ENCODE data around the gene IQUB. TPM values are rescaled to one million over a fixed set of nuclear protein-coding genes. Genes with fewer than 3 reads are reported as not detected.

IQUB gene
- total RNA-seq, 1 donor from 2014 or later: 0.98 TPM

DNA sequence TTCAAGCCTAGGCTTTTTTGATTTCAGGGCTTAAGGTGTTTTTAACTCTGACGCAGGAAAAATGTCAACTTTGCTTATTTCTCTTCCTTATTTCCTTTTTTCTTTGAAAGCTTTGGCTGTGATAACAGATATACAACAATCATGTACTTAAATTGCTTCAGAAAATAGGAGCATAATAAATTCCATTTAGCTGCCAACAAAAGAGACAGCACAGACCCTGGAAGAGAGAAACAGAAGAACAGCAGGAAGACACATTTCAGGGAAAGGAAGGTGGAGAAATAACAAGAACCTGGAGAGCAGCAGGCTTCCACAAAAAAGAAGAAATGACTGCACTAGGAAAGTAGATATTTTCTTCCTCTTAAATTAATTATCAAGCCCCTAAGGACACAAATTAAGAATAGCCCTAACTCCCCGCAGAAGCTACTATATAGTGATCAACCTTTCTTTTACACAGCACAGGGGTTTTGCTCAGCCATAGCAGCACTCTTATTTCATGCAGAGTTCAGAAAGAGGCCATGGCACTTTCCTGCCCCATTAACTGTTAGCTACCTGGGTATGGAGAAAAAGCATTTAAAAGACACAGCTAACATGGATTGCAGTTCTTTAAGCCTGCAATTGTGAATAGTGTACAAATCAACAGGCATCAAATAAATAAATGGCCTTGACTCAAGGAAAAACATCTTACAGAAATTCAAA, 61.5 kb downstream of the IQUB start:
- H3K27ac Mint-ChIP-seq (ENCODE audit: unreplicated experiment): no peak overlapping the region
- no peaks in the 10 kb centered on the region for H3K27me3 Mint-ChIP-seq (ENCODE audit: unreplicated experiment)
- TF ChIP-seq, protein P1, sequence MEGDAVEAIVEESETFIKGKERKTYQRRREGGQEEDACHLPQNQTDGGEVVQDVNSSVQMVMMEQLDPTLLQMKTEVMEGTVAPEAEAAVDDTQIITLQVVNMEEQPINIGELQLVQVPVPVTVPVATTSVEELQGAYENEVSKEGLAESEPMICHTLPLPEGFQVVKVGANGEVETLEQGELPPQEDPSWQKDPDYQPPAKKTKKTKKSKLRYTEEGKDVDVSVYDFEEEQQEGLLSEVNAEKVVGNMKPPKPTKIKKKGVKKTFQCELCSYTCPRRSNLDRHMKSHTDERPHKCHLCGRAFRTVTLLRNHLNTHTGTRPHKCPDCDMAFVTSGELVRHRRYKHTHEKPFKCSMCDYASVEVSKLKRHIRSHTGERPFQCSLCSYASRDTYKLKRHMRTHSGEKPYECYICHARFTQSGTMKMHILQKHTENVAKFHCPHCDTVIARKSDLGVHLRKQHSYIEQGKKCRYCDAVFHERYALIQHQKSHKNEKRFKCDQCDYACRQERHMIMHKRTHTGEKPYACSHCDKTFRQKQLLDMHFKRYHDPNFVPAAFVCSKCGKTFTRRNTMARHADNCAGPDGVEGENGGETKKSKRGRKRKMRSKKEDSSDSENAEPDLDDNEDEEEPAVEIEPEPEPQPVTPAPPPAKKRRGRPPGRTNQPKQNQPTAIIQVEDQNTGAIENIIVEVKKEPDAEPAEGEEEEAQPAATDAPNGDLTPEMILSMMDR (IDR thresholded peaks at IDR 0.05; ENCODE audit: partially characterized antibody, unreplicated experiment): no peak
- DNase-seq: no peak
- no peaks in the 10 kb centered on the region for H3K9me3 Mint-ChIP-seq (ENCODE audit: unreplicated experiment)
- no peaks in the 10 kb centered on the region for H3K36me3 Mint-ChIP-seq (ENCODE audit: unreplicated experiment)
- H3K4me1 Mint-ChIP-seq (ENCODE audit: low read depth, unreplicated experiment): no peaks in the 10 kb centered on the region
- no peak overlapping the region for H3K4me3 Mint-ChIP-seq (ENCODE audit: unreplicated experiment)

- Mint-ChIP-seq H3K4me3 (ENCODE audit: unreplicated experiment) (no peak overlapping the region), H3K4me1 (ENCODE audit: low read depth, unreplicated experiment) (no peaks in the 10 kb centered on the region), H3K9me3 (ENCODE audit: unreplicated experiment) (no peaks in the 10 kb centered on the region), H3K36me3 (ENCODE audit: unreplicated experiment) (no peaks in the 10 kb centered on the region), H3K27ac (ENCODE audit: unreplicated experiment) (no peak overlapping the region), H3K27me3 (ENCODE audit: unreplicated experiment) (no peaks in the 10 kb centered on the region)
- TF ChIP-seq, protein P1 (IDR thresholded peaks at IDR 0.05; ENCODE audit: partially characterized antibody, unreplicated experiment): no peak
- no peak for DNase-seq
Observed at GRCh38 chr7:123472327-123472726, 62.1 kb downstream of the IQUB start.

GRCh38 chr7:123468303-123468702, 66.1 kb downstream of the IQUB start:
- DNase-seq: no peak
- no peaks in the 10 kb centered on the region for H3K36me3 Mint-ChIP-seq (ENCODE audit: unreplicated experiment)
- H3K4me3 Mint-ChIP-seq (ENCODE audit: unreplicated experiment): no peak overlapping the region
- H3K27ac Mint-ChIP-seq (ENCODE audit: unreplicated experiment): no peak overlapping the region
- no peaks in the 10 kb centered on the region for H3K4me1 Mint-ChIP-seq (ENCODE audit: low read depth, unreplicated experiment)
- H3K9me3 Mint-ChIP-seq (ENCODE audit: unreplicated experiment): no peaks in the 10 kb centered on the region
- H3K27me3 Mint-ChIP-seq (ENCODE audit: unreplicated experiment): no peaks in the 10 kb centered on the region
- TF ChIP-seq, protein P1 (IDR thresholded peaks at IDR 0.05; ENCODE audit: partially characterized antibody, unreplicated experiment): no peak

DNA sequence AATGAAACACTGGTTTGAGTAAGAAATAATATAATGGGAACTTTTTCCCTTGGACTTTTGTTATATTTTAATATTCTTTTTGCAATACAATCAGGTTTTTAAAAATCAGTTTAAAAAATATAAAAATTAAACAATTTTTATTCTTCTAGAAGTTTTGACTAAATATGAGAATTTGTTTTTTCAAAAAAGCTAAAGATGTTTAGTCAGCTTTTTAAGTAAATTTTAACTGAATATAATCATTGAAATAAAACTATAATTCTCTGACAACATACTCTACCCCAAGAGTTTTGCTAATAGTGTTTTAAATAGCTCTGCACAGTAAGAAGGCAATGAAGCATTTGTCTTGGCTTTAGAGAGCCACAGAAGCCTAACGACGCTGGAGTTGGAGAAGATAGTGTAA, 70.5 kb downstream of the IQUB start:
- Mint-ChIP-seq H3K27me3 (ENCODE audit: unreplicated experiment) (no peaks in the 10 kb centered on the region), H3K4me3 (ENCODE audit: unreplicated experiment) (no peak overlapping the region), H3K36me3 (ENCODE audit: unreplicated experiment) (no peaks in the 10 kb centered on the region), H3K4me1 (ENCODE audit: low read depth, unreplicated experiment) (no peaks in the 10 kb centered on the region), H3K27ac (ENCODE audit: unreplicated experiment) (no peak overlapping the region), H3K9me3 (ENCODE audit: unreplicated experiment) (no peaks in the 10 kb centered on the region)
- TF ChIP-seq, protein P1 (IDR thresholded peaks at IDR 0.05; ENCODE audit: partially characterized antibody, unreplicated experiment): no peak
- DNase-seq: no peak

GRCh38 chr7:123460616-123461015, 73.8 kb downstream of the IQUB start:
- H3K4me1 Mint-ChIP-seq (ENCODE audit: low read depth, unreplicated experiment): no peaks in the 10 kb centered on the region
- no peaks in the 10 kb centered on the region for H3K27me3 Mint-ChIP-seq (ENCODE audit: unreplicated experiment)
- no peak for DNase-seq
- H3K36me3 Mint-ChIP-seq (ENCODE audit: unreplicated experiment): no peaks in the 10 kb centered on the region
- TF ChIP-seq, protein P1 (IDR thresholded peaks at IDR 0.05; ENCODE audit: partially characterized antibody, unreplicated experiment): no peak
- no peaks in the 10 kb centered on the region for H3K9me3 Mint-ChIP-seq (ENCODE audit: unreplicated experiment)
- H3K27ac Mint-ChIP-seq (ENCODE audit: unreplicated experiment): no peak overlapping the region
- no peak overlapping the region for H3K4me3 Mint-ChIP-seq (ENCODE audit: unreplicated experiment)
